ENCODE results near the gene KLHL22. TPM values are rescaled to one million over a fixed set of nuclear protein-coding genes. Genes with fewer than 3 reads are reported as not detected.
"Not testable (repeated sequence)": the region's sequence is repeated elsewhere in the genome, so short reads cannot be mapped to it uniquely, and the experiment has no call there.

The KLHL22 gene
- total and polyA plus RNA-seq, 5 experiments from 2014 or later = 16.1 to 71.9 (median 25.4) TPM

- Mint-ChIP-seq H3K4me1 (peaks cover 7 to 28% (median 19%) of the 10 kb centered on the region in 4 donors), H3K27ac (peak overlapping the region in 2 of 10 donors; percentile 12 to 66)
- H3K36me3 Mint-ChIP-seq, DNase-seq, H3K9me3 Mint-ChIP-seq, H3K27me3 Mint-ChIP-seq, ATAC-seq, H3K4me3 Mint-ChIP-seq: not testable (repeated sequence)
- POLR2A ChIA-PET = interaction anchor here (1.0 to 1.5 kb wide), 2 partner anchors 10 to 14 kb away, joined by 4 read pairs; no protein-coding TSS in a partner anchor
These were observed 17.5 kb downstream of the KLHL22 start for GRCh38 chr22:20478059-20478458.

GRCh38 chr22:20475569-20475968 lies 20.0 kb downstream of the KLHL22 start:
- peak in 1 of 10 donors; percentile 8 for DNase-seq
- H3K4me1 Mint-ChIP-seq = peaks cover 11 to 29% (median 25%) of the 10 kb centered on the region in 4 donors
- POLR2A ChIA-PET, H3K27me3 Mint-ChIP-seq, H3K9me3 Mint-ChIP-seq, ATAC-seq: not testable (repeated sequence)
- H3K27ac Mint-ChIP-seq = peak overlapping the region in 5 of 10 donors; percentile 29 to 90 (median 57)
- peak overlapping the region in 2 of 10 donors; percentile 14 to 43 for H3K4me3 Mint-ChIP-seq
- H3K36me3 Mint-ChIP-seq = peaks cover 0 to 17% (median 6%) of the 10 kb centered on the region in 3 donors

GRCh38 chr22:20475115-20475436 lies 20.5 kb downstream of the KLHL22 start:
- ATAC-seq (no peak), DNase-seq (no peak)
- no peaks in the 10 kb centered on the region for H3K27me3 Mint-ChIP-seq
- peak overlapping the region in 2 of 10 donors; percentile 43 to 61 for H3K4me3 Mint-ChIP-seq
- POLR2A ChIA-PET = interaction anchor here (0.7 kb wide), 1 partner anchor 33 kb away, joined by 4 read pairs; no protein-coding TSS in a partner anchor
- H3K27ac Mint-ChIP-seq = peak overlapping the region in 8 of 10 donors; percentile 12 to 90 (median 42)
- no peaks in the 10 kb centered on the region for H3K9me3 Mint-ChIP-seq
- H3K4me1 Mint-ChIP-seq = peaks cover 12 to 30% (median 24%) of the 10 kb centered on the region in 4 donors
- peaks cover 0 to 22% (median 8%) of the 10 kb centered on the region in 3 donors for H3K36me3 Mint-ChIP-seq

DNA sequence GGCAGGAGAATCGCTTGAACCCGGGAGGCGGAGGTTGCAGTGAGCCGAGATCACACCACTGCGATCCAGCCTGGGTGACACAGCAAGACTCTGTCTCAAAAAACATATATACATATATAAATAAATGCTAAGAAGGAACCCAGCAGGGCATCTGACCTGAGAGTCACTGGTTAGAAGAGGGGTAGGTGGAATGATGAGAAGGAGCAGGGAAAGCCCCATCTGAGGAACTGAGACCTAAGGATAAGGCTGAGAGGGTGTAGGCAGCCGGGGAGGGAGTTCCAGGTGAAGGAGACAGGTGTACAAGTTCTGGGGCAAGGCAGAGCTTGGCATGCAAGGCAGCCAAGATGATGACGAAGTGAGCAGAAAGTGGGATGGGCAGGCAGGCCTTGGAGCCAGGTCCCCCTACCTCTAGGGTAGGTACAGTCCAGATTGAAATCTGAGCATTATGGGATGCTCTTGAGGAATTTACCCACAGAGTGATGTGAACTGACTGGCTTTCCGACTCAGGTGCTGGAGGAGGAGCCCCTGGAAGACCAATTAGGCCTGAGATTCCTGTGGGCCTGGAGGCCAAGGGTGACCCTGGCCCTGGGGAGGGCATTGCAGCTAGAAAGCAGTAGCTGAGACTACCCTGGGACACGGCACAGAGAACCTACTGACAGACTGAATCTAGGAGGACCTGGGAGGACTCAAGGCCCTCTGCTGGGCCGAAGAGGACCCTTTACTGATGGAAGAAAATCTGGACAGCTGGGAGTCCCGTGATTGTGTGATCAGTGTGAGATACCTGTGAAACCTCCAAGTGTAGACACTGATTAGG lies 22.8 kb downstream of the KLHL22 start:
- peaks cover 15 to 40% (median 33%) of the 10 kb centered on the region in 4 donors for H3K4me1 Mint-ChIP-seq

DNA sequence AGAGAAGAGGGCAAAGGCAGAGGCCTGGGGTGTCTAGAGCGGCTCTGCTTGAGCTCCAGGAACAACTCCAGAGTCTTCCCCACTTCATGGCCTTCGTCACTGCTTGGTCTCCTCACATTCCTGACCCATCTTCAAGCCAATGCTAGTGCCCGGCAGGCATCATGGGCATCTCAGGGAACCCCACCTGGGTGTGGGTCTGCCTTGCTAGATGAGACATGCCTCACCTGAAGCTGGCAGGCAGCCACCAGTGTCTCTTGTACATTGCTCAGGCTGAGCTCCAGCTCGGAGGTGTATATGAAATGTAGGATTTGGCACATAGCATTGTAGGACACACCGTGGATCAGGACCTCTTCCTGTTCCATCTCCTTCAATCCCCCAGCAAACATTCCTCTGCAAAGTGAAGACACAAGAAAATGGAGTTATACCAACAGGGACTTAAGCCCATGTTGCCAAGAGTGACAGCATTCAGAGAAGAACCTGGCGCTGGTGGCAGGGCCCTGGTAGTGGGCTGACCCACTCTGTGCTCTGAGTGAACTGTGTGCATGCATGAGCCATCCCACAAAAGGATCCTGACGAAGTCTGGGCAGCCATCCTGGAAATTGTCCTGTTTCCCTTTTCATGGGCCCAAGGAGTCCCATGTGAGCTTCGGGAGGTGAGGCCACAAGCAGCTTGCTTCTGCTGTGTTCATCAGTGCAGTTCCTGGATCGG lies 24.3 kb downstream of the KLHL22 start:
- POLR2A ChIA-PET = interaction anchor here (0.7 to 1.5 kb wide), 3 partner anchors 7 to 96 kb away, joined by 3 read pairs; no protein-coding TSS in a partner anchor
- peak overlapping the region in 5 of 10 donors; percentile 9 to 83 (median 56) for H3K27ac Mint-ChIP-seq
- peaks cover 17 to 51% (median 43%) of the 10 kb centered on the region in 4 donors for H3K4me1 Mint-ChIP-seq
- no peaks in the 10 kb centered on the region for H3K27me3 Mint-ChIP-seq
- peaks cover 5 to 24% (median 8%) of the 10 kb centered on the region in 3 donors for H3K36me3 Mint-ChIP-seq
- ATAC-seq = no peak
- no peak overlapping the region for H3K4me3 Mint-ChIP-seq
- peak in 1 of 10 donors; percentile 15 for DNase-seq
- H3K9me3 Mint-ChIP-seq = no peaks in the 10 kb centered on the region

More for the DNA sequence above, 22.8 kb downstream of the KLHL22 start:
- peaks cover 5 to 26% (median 8%) of the 10 kb centered on the region in 3 donors for H3K36me3 Mint-ChIP-seq
- DNase-seq (peak in 1 of 10 donors; percentile 31), ATAC-seq (no peak)
- H3K9me3 Mint-ChIP-seq = no peaks in the 10 kb centered on the region
- peak overlapping the region in 9 of 10 donors; percentile 8 to 93 (median 56) for H3K27ac Mint-ChIP-seq
- POLR2A ChIA-PET = interaction anchor here (1.3 to 1.5 kb wide), 2 partner anchors 9 to 22 kb away, joined by 3 to 5 read pairs; no protein-coding TSS in a partner anchor
- H3K4me3 Mint-ChIP-seq = no peak overlapping the region
- no peaks in the 10 kb centered on the region for H3K27me3 Mint-ChIP-seq

DNA sequence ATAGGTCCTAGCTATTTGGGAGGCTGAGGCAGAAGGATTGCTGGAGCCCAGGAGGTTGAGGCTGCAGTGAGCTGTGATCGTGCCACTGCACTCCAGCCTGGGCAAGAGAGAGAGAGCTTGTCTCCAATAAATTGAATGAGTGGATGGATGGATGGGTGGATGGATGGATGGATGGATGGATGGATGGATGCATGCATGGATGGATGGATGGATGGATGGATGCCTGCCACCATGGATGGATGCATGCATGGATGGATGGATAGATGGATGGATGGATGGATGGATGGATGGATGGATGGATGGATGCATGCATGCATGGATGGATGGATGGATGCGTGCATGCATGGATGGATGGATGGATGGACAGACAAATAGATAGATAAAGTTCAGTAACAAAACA lies 25.1 kb downstream of the KLHL22 start:
- not testable (repeated sequence) for H3K27me3 Mint-ChIP-seq, ATAC-seq, DNase-seq, H3K4me3 Mint-ChIP-seq, H3K9me3 Mint-ChIP-seq
- POLR2A ChIA-PET = interaction anchor here (0.9 to 1.3 kb wide), 3 partner anchors 38 to 97 kb away, joined by 3 read pairs; no protein-coding TSS in a partner anchor
- Mint-ChIP-seq H3K4me1 (peaks cover 19 to 53% (median 45%) of the 10 kb centered on the region in 4 donors), H3K36me3 (peaks cover 5 to 24% (median 8%) of the 10 kb centered on the region in 3 donors), H3K27ac (peak overlapping the region in 5 of 10 donors; percentile 28 to 83 (median 53))

- DNase-seq = peak in 1 of 10 donors; percentile 19
- POLR2A ChIA-PET = interaction anchor here (0.6 to 2.1 kb wide), 6 partner anchors 8 to 80 kb away, joined by 3 to 6 read pairs (median 3); no protein-coding TSS in a partner anchor
- H3K9me3 Mint-ChIP-seq = no peaks in the 10 kb centered on the region
- peaks cover 5 to 24% (median 8%) of the 10 kb centered on the region in 3 donors for H3K36me3 Mint-ChIP-seq
- peak in 1 of 2 donors; percentile 80 for ATAC-seq
- H3K27ac Mint-ChIP-seq = peak overlapping the region; percentile 11 to 93 (median 79)
- no peaks in the 10 kb centered on the region for H3K27me3 Mint-ChIP-seq
- H3K4me3 Mint-ChIP-seq = peak overlapping the region in 7 of 10 donors; percentile 1 to 56 (median 39)
- H3K4me1 Mint-ChIP-seq = peaks cover 25 to 54% (median 46%) of the 10 kb centered on the region in 4 donors
These were observed 26.3 kb downstream of the KLHL22 start for GRCh38 chr22:20469110-20469868.

GRCh38 chr22:20466659-20467379 lies 28.8 kb downstream of the KLHL22 start:
- Mint-ChIP-seq H3K4me3 (peak overlapping the region in 2 of 10 donors; percentile 9 to 23), H3K27ac (peak overlapping the region; percentile 73 to 90 (median 78)), H3K4me1 (peaks cover 33 to 72% (median 64%) of the 10 kb centered on the region in 4 donors), H3K36me3 (peaks cover 5 to 24% (median 8%) of the 10 kb centered on the region in 3 donors), H3K9me3 (no peaks in the 10 kb centered on the region), H3K27me3 (no peaks in the 10 kb centered on the region)
- ATAC-seq (no peak), DNase-seq (peak in 1 of 10 donors; percentile 57)
- POLR2A ChIA-PET = interaction anchor here (1.2 to 2.1 kb wide), 3 partner anchors 11 to 236 kb away, joined by 3 to 4 read pairs (median 3); no protein-coding TSS in a partner anchor

GRCh38 chr22:20465759-20466077 lies 29.9 kb downstream of the KLHL22 start:
- no peak for ATAC-seq
- POLR2A ChIA-PET = interaction anchor here (1.0 to 3.9 kb wide), 5 partner anchors 20 to 104 kb away, joined by 3 to 62 read pairs (median 4); partner anchors contain the start of gene ZNF74
- peak in 2 of 10 donors; percentile 9 to 29 for DNase-seq
- Mint-ChIP-seq H3K4me1 (peaks cover 33 to 81% (median 66%) of the 10 kb centered on the region in 4 donors), H3K27ac (peak overlapping the region; percentile 90 to 99 (median 98)), H3K27me3 (no peaks in the 10 kb centered on the region), H3K36me3 (peaks cover 5 to 19% (median 7%) of the 10 kb centered on the region in 3 donors), H3K9me3 (no peaks in the 10 kb centered on the region), H3K4me3 (peak overlapping the region in 9 of 10 donors; percentile 56 to 83 (median 72))

DNA sequence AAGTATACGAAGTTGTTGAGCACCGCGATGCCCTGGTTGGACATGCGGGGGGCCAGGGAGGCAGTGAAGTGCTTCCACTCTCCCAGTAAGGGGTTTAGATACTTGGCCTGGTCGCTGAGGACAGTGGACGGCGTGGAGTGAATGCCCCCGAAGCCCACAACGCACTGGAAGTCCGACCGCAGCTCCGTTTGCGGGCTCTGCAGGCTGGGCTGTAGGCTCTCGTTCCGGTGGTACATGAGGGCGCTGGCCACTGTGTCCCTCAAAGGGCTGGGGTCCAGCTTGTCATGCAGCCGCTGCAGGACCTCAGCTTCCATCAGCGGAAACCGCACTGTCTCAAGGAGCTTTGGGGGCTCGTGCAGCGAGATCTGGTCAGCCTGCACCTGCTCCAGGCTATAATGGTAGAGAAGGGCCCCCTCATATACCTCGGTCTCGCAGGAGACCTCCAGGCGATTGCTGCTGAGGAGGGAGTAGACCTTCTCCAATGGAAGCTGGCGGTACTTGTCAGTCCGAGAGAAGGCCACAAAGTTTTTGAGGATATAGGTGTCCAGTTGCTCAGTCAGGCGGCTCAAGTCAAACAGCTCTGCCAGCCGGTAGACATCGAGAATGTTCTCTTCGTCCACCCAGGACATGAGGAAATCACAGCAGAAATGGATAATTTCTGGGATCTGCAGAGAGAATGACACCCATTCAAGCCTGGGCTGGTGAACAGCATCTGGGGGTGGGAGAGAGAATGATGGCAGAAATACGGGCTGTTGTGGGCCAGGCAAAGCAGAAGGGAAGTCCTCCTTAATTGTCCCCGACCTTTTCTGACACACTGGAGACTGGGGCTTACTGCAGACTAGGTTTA lies 30.5 kb downstream of the KLHL22 start:
- Mint-ChIP-seq H3K27me3 (no peaks in the 10 kb centered on the region), H3K4me1 (peaks cover 30 to 78% (median 67%) of the 10 kb centered on the region in 4 donors), H3K36me3 (peaks cover 4 to 13% (median 5%) of the 10 kb centered on the region in 3 donors), H3K9me3 (no peaks in the 10 kb centered on the region), H3K4me3 (peak overlapping the region in 8 of 10 donors; percentile 56 to 84 (median 78)), H3K27ac (peak overlapping the region; percentile 90 to 99 (median 99))
- DNase-seq = peak in 1 of 10 donors; percentile 6
- POLR2A ChIA-PET = interaction anchor here (1.0 to 3.9 kb wide), 24 partner anchors 8 to 238 kb away, joined by 3 to 96 read pairs (median 8); partner anchors contain the start of genes DGCR6L, KLHL22, MED15 and ZNF74
- ATAC-seq = no peak

All from naive thymus-derived CD8-positive, alpha-beta T cell (primary cell).